ENCODE data around the gene GPNMB.
"Not testable (repeated sequence)": the region's sequence is repeated elsewhere in the genome, so short reads cannot be mapped to it uniquely, and the experiment has no call there.

The GPNMB gene

GRCh38 chr7:23294549-23295400, 48.2 kb downstream of the GPNMB start:
- H3K9me3 ChIP-seq (ENCODE audit: control insufficient read depth, low read length): no peaks in the 10 kb centered on the region
- no peaks in the 10 kb centered on the region for H3K36me3 ChIP-seq (ENCODE audit: control insufficient read depth, insufficient read depth, low read length)
- no peak overlapping the region for H3K4me3 ChIP-seq (ENCODE audit: insufficient read depth, low read depth, low read length, poor library complexity, severe bottlenecking)
- no peak for DNase-seq
- no peaks in the 10 kb centered on the region for H3K27me3 ChIP-seq (replicated peaks; ENCODE audit: control insufficient read depth, insufficient read depth, low read length, poor library complexity, severe bottlenecking)
- H3K4me1 ChIP-seq (ENCODE audit: control insufficient read depth, insufficient read depth, low read length, poor library complexity, severe bottlenecking): peaks cover 4% of the 10 kb centered on the region
- H3K27ac ChIP-seq (ENCODE audit: insufficient read depth, low read length, poor library complexity, severe bottlenecking): no peak overlapping the region

GRCh38 chr7:23295401-23295697, 48.8 kb downstream of the GPNMB start:
- DNase-seq: no peak
- no peak overlapping the region for H3K27ac ChIP-seq (ENCODE audit: insufficient read depth, low read length, poor library complexity, severe bottlenecking)
- H3K9me3 ChIP-seq (ENCODE audit: control insufficient read depth, low read length): no peaks in the 10 kb centered on the region
- H3K4me3 ChIP-seq (ENCODE audit: insufficient read depth, low read depth, low read length, poor library complexity, severe bottlenecking): no peak overlapping the region
- H3K27me3 ChIP-seq (replicated peaks; ENCODE audit: control insufficient read depth, insufficient read depth, low read length, poor library complexity, severe bottlenecking): no peaks in the 10 kb centered on the region
- peaks cover 10% of the 10 kb centered on the region for H3K4me1 ChIP-seq (ENCODE audit: control insufficient read depth, insufficient read depth, low read length, poor library complexity, severe bottlenecking)
- no peaks in the 10 kb centered on the region for H3K36me3 ChIP-seq (ENCODE audit: control insufficient read depth, insufficient read depth, low read length)

- peak overlapping the region; percentile 75 for H3K4me3 ChIP-seq (ENCODE audit: insufficient read depth, low read depth, low read length, poor library complexity, severe bottlenecking)
- H3K27me3 ChIP-seq (replicated peaks; ENCODE audit: control insufficient read depth, insufficient read depth, low read length, poor library complexity, severe bottlenecking): no peaks in the 10 kb centered on the region
- no peak for DNase-seq
Observed at GRCh38 chr7:23298141-23298881, 51.7 kb downstream of the GPNMB start.

GRCh38 chr7:23298885-23299769, 52.6 kb downstream of the GPNMB start, which contains the start of gene MALSU1:
MALSU1 (plus strand) TSS chr7:23299339; CDS start chr7:23299353, 14 bp downstream.
- H3K27ac ChIP-seq (ENCODE audit: insufficient read depth, low read length, poor library complexity, severe bottlenecking): peak within 1 kb of the TSS; percentile 69
- H3K4me3 ChIP-seq (ENCODE audit: insufficient read depth, low read depth, low read length, poor library complexity, severe bottlenecking): peak within 1 kb of the TSS; percentile 75
- DNase-seq: peak; percentile 89 to 93 (median 91)
- H3K27me3 ChIP-seq (replicated peaks; ENCODE audit: control insufficient read depth, insufficient read depth, low read length, poor library complexity, severe bottlenecking): no peaks in the 10 kb centered on the region
- H3K36me3 ChIP-seq (ENCODE audit: control insufficient read depth, insufficient read depth, low read length): peaks cover 9% of the 10 kb centered on the region
- H3K9me3 ChIP-seq (ENCODE audit: control insufficient read depth, low read length): no peaks in the 10 kb centered on the region
- H3K4me1 ChIP-seq (ENCODE audit: control insufficient read depth, insufficient read depth, low read length, poor library complexity, severe bottlenecking): peaks cover 26% of the 10 kb centered on the region

More at GRCh38 chr7:23298141-23298881, 51.7 kb downstream of the GPNMB start:
- Histone ChIP-seq H3K36me3 (ENCODE audit: control insufficient read depth, insufficient read depth, low read length) (peaks cover 6% of the 10 kb centered on the region), H3K9me3 (ENCODE audit: control insufficient read depth, low read length) (no peaks in the 10 kb centered on the region), H3K27ac (ENCODE audit: insufficient read depth, low read length, poor library complexity, severe bottlenecking) (peak overlapping the region; percentile 69), H3K4me1 (ENCODE audit: control insufficient read depth, insufficient read depth, low read length, poor library complexity, severe bottlenecking) (peaks cover 24% of the 10 kb centered on the region)

- H3K27ac ChIP-seq (ENCODE audit: insufficient read depth, low read length, poor library complexity, severe bottlenecking): peak overlapping the region; percentile 69
- peaks cover 26% of the 10 kb centered on the region for H3K4me1 ChIP-seq (ENCODE audit: control insufficient read depth, insufficient read depth, low read length, poor library complexity, severe bottlenecking)
- no peaks in the 10 kb centered on the region for H3K27me3 ChIP-seq (replicated peaks; ENCODE audit: control insufficient read depth, insufficient read depth, low read length, poor library complexity, severe bottlenecking)
- no peaks in the 10 kb centered on the region for H3K9me3 ChIP-seq (ENCODE audit: control insufficient read depth, low read length)
- H3K36me3 ChIP-seq (ENCODE audit: control insufficient read depth, insufficient read depth, low read length): peaks cover 13% of the 10 kb centered on the region
- DNase-seq: no peak
- peak overlapping the region; percentile 75 for H3K4me3 ChIP-seq (ENCODE audit: insufficient read depth, low read depth, low read length, poor library complexity, severe bottlenecking)
Observed at GRCh38 chr7:23299770-23300300, 53.3 kb downstream of the GPNMB start.

GRCh38 chr7:23306936-23307521, 60.5 kb downstream of the GPNMB start:
- Histone ChIP-seq H3K36me3 (ENCODE audit: control insufficient read depth, insufficient read depth, low read length) (peaks cover 37% of the 10 kb centered on the region), H3K4me3 (ENCODE audit: insufficient read depth, low read depth, low read length, poor library complexity, severe bottlenecking) (no peak overlapping the region), H3K9me3 (ENCODE audit: control insufficient read depth, low read length) (no peaks in the 10 kb centered on the region), H3K4me1 (ENCODE audit: control insufficient read depth, insufficient read depth, low read length, poor library complexity, severe bottlenecking) (peaks cover 11% of the 10 kb centered on the region), H3K27me3 (replicated peaks; ENCODE audit: control insufficient read depth, insufficient read depth, low read length, poor library complexity, severe bottlenecking) (no peaks in the 10 kb centered on the region), H3K27ac (ENCODE audit: insufficient read depth, low read length, poor library complexity, severe bottlenecking) (no peak overlapping the region)
- no peak for DNase-seq

GRCh38 chr7:23308754-23309153, 62.2 kb downstream of the GPNMB start:
- Histone ChIP-seq H3K4me1 (ENCODE audit: control insufficient read depth, insufficient read depth, low read length, poor library complexity, severe bottlenecking) (no peaks in the 10 kb centered on the region), H3K27me3 (replicated peaks; ENCODE audit: control insufficient read depth, insufficient read depth, low read length, poor library complexity, severe bottlenecking) (no peaks in the 10 kb centered on the region), H3K27ac (ENCODE audit: insufficient read depth, low read length, poor library complexity, severe bottlenecking) (no peak overlapping the region), H3K36me3 (ENCODE audit: control insufficient read depth, insufficient read depth, low read length) (peaks cover 28% of the 10 kb centered on the region), H3K9me3 (ENCODE audit: control insufficient read depth, low read length) (no peaks in the 10 kb centered on the region), H3K4me3 (ENCODE audit: insufficient read depth, low read depth, low read length, poor library complexity, severe bottlenecking) (no peak overlapping the region)
- no peak for DNase-seq

- H3K27me3 ChIP-seq (replicated peaks; ENCODE audit: control insufficient read depth, insufficient read depth, low read length, poor library complexity, severe bottlenecking); H3K9me3 ChIP-seq (ENCODE audit: control insufficient read depth, low read length); H3K4me1 ChIP-seq (ENCODE audit: control insufficient read depth, insufficient read depth, low read length, poor library complexity, severe bottlenecking); H3K4me3 ChIP-seq (ENCODE audit: insufficient read depth, low read depth, low read length, poor library complexity, severe bottlenecking); DNase-seq; H3K27ac ChIP-seq (ENCODE audit: insufficient read depth, low read length, poor library complexity, severe bottlenecking): not testable (repeated sequence)
- H3K36me3 ChIP-seq (ENCODE audit: control insufficient read depth, insufficient read depth, low read length): peaks cover 20% of the 10 kb centered on the region
Observed at GRCh38 chr7:23312141-23312540, 65.6 kb downstream of the GPNMB start.

GRCh38 chr7:23315366-23315765, 68.8 kb downstream of the GPNMB start:
- Histone ChIP-seq H3K4me3 (ENCODE audit: insufficient read depth, low read depth, low read length, poor library complexity, severe bottlenecking) (no peak overlapping the region), H3K4me1 (ENCODE audit: control insufficient read depth, insufficient read depth, low read length, poor library complexity, severe bottlenecking) (no peaks in the 10 kb centered on the region), H3K9me3 (ENCODE audit: control insufficient read depth, low read length) (no peaks in the 10 kb centered on the region), H3K36me3 (ENCODE audit: control insufficient read depth, insufficient read depth, low read length) (no peaks in the 10 kb centered on the region), H3K27me3 (replicated peaks; ENCODE audit: control insufficient read depth, insufficient read depth, low read length, poor library complexity, severe bottlenecking) (no peaks in the 10 kb centered on the region), H3K27ac (ENCODE audit: insufficient read depth, low read length, poor library complexity, severe bottlenecking) (no peak overlapping the region)
- DNase-seq: no peak
